DMS53 treated with DMSO at 0.1 percent for 48 hours (cell line): ENCODE measurements around the gene LCLAT1.
"Not testable (repeated sequence)": the region's sequence is repeated elsewhere in the genome, so short reads cannot be mapped to it uniquely, and the experiment has no call there.

Experiments
- DNase-seq: peaks from one replicate; lab custom pipeline; 2025; ENCODE audit not compliant: unreplicated experiment; lab: John Stamatoyannopoulos, UW

The LCLAT1 gene

GRCh38 chr2:30513649-30514048, 66.6 kb downstream of the LCLAT1 start:
- DNase-seq: not testable (repeated sequence)

GRCh38 chr2:30514134-30514847, 67.2 kb downstream of the LCLAT1 start:
- DNase-seq: no peak

GRCh38 chr2:30514848-30515435, 67.9 kb downstream of the LCLAT1 start:
- DNase-seq: no peak

DNA sequence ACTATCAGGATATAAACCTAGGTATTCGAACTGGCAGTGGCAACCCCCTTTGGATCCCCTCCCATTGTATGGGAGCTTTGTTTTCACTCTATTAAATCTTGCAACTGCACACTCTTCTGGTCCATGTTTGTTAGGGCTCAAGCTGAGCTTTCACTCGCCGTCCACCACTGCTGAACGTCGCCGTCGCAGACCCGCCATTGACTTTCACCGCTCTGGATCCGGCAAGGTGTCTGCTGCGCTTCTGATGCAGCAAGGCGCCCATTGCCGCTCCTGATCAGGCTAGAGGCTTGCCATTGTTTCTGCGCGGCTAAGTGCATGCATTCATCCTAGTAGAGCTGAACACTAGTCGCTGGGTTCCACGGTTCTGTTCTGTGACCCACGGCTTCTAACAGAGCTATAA, 69.1 kb downstream of the LCLAT1 start:
- DNase-seq: no peak

- DNase-seq: no peak
Observed at GRCh38 chr2:30519796-30520195, 72.8 kb downstream of the LCLAT1 start.

DNA sequence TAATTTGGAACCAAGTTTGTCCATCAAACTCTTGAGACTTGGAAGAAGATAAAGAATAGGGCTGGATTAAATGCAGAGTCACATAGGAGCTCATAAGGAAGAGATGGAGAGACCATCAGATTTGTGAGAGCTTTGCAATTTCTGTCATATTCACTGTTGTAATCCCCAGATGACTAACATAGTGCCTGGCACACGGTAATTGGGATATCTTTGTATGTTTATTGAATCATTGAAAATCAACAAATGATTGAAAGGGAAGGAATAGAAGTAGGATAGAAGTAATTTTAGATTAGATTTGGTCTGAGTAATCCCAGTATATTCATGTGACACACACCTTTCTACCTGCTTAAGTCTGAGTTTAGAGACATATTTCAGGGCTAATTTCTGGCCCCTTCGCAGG, 75.4 kb downstream of the LCLAT1 start:
- DNase-seq: no peak

DNA sequence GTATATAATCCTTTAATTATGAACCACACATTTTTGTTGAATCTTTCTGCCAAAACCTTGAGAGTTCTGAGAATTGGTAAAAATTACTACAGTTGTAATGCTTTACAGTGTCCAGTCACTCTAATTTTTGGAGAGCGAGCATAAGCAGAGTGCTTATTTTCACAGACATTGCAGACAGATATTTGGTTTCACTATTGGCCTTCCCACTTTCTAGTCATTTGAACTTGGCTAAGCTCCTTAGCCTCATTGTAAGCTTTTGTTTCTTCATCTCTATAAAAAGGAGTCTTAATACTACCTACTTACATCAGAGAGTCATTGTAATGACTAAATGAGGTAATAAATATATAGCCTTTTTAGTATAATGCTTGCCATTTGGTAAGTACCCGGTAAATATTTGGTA, 80.4 kb downstream of the LCLAT1 start:
- DNase-seq: no peak

GRCh38 chr2:30527859-30528258, 80.8 kb downstream of the LCLAT1 start:
- DNase-seq: no peak

DNA sequence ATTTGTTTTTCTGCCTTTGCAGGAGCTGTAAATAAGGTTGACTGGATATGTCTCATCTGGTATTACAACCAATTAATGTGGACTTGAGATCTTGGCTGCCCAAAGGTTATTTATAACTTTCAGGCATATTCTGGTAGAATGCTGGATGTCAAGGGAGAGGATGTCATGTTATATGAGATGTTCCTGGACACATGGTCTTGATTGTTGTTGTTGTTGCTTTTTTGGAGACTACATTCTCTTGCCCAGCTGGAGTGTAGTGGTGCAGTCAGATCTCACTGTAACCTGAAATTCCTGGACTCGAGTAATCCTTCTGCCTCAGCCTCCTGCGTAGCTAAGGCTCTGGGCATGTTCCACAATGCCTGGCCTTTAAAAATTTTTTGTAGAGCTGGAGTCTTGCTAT, 83.3 kb downstream of the LCLAT1 start:
- no peak for DNase-seq

- no peak for DNase-seq
Observed at GRCh38 chr2:30541680-30542079, 94.6 kb downstream of the LCLAT1 start.

DNA sequence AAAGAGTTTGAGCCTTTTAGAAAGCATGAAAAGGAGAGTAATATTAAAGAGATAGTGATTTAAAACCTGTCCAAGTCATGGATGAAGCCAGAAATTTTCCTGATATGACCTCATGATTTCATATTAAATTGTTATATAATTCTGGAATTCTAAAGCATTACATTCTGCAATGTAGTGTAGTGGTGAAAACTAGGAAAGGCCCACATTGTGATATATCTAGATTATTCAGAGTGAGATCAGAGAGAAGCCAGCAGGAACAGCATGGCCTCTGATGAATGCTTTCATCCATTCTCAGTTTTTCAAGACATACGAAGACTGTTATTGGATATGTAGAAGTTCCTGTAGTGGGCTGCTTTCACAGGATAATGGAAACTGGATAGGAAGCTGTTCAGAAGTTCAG, 98.8 kb downstream of the LCLAT1 start:
- no peak for DNase-seq

DNA sequence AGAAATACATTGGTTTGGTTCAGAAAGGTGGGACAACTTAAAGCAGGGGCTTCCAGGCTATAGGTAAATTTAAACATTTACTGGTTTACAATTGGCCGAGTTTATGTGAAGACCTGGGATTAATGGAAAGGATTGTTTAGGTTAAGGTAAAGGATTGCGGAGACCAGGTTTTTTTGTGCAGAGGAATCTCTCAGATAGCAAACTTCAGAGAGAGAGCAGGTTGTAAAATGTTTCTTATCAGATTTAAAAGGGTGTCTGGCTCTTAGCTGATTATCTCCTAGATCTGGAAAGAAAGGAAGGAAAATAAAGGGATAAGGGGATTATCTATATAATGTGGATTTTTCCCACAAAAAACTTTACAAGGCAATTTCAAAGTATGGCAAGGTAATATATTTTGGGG, 101.3 kb downstream of the LCLAT1 start:
- no peak for DNase-seq

- DNase-seq: no peak
Observed at GRCh38 chr2:30549096-30549495, 102.0 kb downstream of the LCLAT1 start.

DNA sequence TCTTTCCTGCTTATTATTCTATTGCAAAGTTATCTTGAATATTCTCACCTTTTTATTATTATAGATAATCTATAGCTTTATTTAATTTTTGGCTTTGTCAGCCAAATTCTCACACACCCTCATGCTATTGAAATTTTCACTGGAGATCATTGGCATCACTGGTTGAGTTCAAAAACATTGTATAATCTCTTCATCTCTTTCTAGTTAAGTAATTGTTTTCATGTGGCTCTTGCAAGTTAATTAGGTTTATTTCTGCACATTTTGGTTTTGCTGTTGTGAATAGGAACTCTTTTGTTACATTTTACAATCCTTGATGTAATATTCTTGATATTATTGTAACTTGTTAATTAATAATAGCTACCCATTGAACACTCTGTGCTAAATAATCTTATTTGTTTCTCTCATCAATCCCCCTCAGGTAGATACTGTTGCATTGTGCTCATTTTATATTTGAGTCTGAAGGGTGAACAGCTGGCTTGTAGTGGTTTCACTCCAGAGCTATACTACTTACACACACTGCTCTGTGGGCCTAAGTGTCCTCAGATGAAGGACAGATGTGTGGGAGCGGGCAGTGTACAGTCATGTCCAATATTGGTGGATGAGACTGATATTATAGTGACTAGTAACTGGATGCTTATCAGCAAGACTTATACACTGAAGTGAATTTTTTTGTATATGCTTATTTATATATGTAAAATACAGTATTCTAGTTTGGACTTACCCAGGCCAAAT, 112.7 kb downstream of the LCLAT1 start:
- DNase-seq: no peak

GRCh38 chr2:30561349-30561748, 114.3 kb downstream of the LCLAT1 start:
- DNase-seq: no peak

DNA sequence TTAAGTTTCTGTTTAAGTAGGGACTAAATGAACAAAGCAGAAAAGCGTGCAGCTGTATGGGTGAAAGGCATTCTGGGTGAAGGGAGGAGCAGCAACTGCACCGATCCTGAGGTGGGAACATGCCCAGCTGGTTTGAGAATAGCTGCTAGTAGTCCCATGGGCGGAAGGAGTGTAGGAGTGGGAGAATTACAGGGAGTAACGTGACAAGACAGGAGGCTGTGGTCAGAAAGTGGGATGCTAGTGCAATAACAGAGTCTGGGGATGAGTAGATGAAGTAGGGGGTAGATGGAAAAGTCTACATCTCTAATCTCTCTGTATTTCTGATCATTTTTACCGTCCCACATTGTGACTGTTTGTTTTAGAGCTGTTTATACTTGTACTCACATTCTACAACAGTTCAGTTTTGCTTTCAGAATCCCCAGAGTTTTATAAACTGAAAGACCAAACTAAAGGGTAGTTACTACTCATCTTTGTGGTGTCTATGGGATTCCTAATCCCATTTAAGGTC, 118.9 kb downstream of the LCLAT1 start:
- DNase-seq: no peak

- no peak for DNase-seq
Observed at GRCh38 chr2:30566631-30567030, 119.6 kb downstream of the LCLAT1 start.

DNA sequence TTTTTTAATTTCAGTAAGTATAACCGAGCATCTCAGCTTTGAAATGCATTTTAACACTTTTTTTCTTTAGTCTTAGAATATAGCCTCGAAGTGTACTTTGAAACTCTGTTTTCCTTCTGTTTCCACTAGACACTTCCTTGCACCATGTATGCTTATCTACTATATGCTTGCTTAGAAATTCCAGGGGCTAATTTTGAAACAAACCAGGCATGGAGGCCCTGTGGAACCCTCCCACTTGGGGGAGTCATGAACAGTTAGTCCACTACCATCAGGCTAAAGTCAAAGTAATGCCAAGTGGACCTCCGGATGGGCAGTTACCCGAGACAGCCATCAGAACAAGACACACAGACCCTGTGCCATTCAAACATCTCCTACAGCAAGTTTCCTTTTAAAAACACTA, 120.3 kb downstream of the LCLAT1 start:
- DNase-seq: no peak

DNA sequence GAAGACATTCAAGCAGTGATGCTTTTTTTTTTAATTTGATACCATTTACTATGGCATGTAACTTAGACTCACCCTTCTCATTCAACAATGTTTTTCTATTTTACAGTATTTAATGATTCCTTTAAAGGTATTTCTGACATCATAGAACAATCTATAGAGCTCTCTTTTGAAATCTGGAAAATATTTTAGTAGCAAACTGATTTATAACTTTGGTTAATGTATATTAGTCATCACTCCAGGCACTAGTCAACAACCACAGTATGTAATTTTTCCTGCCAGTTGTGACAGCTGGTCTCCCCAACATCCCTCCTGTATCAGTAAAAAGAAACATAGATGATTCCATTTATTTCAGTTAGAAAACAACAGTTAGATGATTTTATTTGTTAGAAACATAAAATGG, 122.9 kb downstream of the LCLAT1 start:
- DNase-seq: no peak

GRCh38 chr2:30577151-30577550, 130.1 kb downstream of the LCLAT1 start:
- no peak for DNase-seq

- no peak for DNase-seq
Observed at GRCh38 chr2:30580391-30580790, 133.3 kb downstream of the LCLAT1 start.

GRCh38 chr2:30582521-30582920, 135.5 kb downstream of the LCLAT1 start:
- no peak for DNase-seq
